Stimulated activated CD4-positive, alpha-beta T cell treated with anti-CD3 and anti-CD28 coated beads, Interleukin-12 subunit alpha, Interleukin-12 subunit beta, amount 100 ng/mL, for 4 hours (primary cell): ENCODE results near the gene DNASE1L3.

Experiments used
- DNase-seq: peaks from one replicate; pipeline ENCODE4 v3.0.0-alpha.2; 2020

Gene DNASE1L3

DNA sequence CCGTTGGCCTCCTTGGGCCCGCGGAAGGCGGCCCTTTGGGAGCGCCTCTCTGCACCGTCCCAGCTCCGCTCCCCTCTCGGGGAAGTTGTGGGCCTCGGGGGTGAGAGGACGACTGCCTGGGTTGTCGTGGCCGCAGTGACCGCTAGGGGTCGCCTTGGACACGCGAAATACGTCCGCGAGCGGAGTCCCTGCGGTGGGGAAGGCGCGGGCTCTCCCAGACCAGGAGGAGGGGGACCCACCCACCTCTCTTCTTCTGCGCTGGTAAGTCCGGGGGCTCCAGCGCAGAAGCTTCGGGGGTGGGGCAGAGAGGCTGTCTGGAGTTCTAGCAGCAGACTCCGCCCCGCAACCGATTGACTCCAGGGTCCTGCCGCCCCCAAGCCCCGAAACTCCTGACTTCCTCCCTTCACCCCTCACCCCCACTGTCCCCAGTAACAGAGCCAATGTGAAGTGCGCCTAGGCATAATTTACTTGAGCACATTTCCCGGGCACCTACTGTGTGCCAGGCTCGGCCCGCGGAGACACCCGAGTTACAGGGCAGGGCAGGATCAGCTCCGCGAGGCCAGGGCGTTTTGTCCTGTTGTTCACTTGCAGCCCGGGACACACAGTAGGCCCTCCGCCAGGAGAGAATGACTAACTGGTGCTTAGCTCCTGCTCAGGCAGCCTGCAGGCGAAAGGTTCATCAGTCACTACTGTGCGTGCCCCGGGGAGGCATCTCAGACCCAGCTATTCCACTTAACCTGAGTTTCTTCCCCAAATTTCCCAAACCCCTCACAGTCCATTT is 32.8 kb downstream of the DNASE1L3 start:
- peak; percentile 91 for DNase-seq

DNA sequence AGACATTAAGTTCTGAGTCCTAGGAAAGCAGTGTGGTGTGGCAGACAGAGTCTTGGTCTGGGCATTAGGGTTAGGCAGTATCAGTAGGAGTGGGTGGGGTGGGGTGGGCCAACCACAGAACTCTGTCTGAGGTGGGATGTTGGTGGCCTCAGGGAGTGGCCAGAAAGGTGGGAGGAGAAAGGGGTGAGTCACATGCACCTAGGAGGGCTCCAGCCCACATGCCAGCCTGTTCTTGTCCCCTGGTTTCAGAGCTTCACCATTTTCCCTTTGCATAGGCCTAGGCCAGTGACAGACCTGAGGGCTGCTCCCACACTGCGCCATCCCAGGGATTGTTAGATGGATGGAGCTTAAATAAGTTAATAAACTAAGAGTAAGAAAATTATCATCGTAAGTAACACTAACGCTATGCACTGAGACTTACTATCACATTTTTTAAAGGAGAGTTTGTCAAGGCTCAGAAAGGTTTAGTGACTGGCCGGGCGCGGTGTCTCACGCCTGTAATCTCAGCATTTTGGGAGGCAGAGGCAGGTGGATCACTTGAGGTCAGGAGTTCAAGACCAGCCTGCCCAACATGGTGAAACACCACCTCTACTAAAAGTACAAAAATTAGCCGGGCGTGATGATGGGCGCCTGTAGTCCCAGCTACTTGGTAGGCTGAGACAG is 33.8 kb downstream of the DNASE1L3 start:
- no peak for DNase-seq

DNA sequence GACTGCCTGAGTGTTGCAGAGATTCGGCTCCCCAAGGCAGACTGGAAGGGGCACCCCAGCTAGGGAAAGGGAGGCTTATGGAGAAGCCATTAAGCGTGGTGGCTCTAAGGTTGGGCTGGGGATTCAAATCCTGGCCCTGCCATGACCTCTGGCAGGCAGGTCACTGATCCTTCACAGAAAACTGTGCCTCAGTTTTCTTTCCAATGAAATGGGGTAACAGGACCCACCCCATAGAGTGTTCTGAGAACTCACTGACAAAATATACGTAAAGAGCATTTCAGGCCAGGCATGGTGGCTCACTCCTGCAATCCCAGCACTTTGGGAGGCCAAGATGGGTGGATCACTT is 34.6 kb downstream of the DNASE1L3 start:
- DNase-seq, result no peak

DNA sequence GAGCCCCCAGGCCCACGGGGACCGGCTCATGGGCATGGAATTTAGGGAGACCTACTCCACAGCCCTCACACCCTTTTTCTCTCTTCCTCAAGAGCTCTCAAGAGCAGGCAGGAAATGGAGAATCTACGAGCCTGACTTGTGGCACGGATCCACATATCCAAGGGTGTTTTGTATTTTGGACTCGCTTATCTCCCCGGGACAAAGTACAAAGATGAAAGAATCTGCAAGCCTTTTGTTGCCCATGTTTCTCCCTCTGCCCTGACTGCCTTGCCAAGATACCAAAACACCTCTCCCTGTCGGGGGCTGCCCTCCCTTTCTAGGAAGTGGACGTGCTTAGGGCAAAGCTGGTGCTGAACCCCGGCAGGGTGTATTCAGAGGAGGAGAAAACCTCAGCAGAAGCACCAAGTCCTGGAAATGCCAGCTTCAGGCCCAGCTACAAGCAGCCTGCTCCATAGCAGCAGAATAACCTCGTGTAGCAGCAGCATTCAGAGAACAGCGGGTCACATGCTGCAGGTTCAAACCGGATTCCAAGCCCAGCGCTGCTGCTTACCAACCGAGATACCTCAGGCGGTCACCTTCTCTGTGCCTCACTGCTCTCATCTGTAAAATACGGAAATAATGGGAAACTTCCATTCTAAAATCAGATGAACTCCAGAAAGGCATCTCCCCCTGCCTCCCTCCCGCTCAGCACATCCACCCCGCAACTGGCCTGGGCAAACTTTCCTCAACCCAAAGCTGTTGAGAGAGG is 35.2 kb downstream of the DNASE1L3 start:
- DNase-seq, result no peak

DNA sequence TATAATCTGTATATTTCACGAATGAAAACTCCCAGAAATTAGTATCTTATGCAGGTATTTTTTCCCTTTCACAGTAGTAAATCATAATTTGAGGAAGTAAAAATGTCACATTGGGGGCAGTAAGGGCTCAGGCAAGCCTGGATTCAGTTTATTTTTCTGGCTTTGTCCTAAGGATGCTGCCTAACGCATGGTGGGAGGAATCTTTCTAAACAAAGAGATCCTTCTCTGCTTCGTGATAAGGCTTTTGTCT is 35.7 kb downstream of the DNASE1L3 start:
- no peak for DNase-seq

DNA sequence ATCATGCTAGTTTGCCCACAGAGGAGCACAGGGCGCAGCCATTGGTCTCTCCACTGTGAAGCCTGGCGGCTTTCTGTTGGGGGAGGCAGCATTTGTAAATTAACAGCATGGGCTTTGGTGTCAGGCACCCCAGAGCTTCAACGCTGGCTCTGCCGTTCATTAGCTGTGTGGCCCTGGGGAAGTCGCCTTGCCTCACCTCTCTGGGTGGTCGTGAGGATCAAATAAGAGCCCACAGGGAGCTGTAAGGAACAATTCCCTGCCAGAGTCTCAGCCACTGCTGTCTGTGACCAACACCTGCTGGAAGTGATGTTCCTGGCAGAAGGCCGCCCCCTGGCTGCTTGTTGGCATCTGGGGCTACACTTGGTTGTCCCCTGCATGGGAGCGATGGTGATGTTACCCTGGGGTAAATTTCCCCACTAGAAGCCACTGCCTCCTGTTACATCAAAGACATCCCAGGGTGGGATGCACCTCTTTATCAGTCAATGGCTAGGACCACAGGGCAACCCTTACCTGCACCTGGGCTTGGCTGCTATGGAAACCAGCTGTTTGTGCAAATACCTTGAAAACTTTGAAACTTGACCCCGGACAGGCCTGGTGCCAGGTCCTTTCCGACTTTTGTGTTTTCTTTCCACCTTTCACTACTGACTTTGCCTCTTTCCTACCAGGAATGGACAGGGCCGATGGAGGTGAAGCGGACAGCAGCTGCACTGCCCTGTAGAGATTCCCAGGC is 36.9 kb downstream of the DNASE1L3 start:
- DNase-seq, result peak; percentile 15

DNA sequence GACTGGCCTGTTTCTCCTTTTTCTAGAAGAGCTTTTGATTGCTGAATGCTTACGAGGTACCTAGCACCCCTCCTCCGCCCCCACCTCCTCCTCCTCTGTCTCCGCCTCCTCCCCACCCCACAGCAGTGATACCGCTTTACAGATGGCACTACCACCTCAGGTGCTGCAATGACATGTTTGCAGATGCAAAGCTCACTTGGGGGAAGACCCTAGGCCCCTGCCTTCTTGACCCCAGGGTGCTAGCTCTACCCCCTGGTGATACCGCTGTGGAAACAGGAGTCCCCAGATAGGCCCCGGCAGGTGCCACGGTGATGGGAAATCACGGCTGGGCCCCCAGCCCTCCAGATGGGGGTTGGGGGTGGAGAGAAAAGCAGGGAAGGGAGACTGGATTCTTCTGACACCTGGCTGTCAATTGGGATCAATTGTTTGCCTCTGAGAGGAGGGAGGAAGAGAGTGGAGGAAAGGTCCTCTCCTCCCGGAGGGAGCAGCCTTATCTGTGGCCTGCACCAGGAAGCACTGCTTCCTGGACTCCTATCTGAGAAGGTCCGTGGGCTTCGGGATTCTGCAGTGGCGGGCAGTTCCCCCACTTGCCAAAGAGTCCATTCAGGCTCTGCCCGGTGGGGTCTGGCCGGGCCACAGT is 37.6 kb downstream of the DNASE1L3 start:
- DNase-seq, result no peak

DNA sequence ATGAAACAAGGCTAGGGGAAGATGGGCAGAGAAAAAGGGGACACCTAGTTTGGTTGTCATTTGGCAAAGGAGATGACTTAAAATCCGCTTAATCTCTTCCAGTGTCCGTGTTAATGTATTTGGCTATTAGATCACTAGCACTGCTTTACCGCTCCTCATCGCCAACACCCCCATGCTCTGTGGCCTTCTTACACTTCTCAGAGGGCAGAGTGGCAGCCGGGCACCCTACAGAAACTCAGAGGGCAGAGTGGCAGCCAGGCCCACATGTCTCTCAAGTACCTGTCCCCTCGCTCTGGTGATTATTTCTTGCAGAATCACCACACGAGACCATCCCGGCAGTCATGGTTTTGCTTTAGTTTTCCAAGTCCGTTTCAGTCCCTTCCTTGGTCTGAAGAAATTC is 39.6 kb downstream of the DNASE1L3 start:
- no peak for DNase-seq

DNA sequence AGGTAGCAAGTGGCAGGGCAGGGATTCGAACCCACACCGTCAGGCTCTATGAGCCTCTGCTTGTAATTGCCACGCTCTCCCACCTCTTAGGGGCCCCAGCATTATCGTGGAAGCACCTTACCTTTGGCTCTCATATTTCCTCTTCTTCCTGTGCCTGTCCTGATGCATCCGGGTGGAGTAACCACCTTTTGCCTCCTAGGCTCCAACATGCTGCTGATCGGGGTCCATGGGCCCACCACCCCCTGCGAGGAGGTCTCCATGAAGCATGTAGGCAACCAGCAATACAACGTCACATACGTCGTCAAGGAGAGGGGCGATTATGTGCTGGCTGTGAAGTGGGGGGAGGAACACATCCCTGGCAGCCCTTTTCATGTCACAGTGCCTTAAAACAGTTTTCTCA is 40.4 kb downstream of the DNASE1L3 start:
- no peak for DNase-seq

DNA sequence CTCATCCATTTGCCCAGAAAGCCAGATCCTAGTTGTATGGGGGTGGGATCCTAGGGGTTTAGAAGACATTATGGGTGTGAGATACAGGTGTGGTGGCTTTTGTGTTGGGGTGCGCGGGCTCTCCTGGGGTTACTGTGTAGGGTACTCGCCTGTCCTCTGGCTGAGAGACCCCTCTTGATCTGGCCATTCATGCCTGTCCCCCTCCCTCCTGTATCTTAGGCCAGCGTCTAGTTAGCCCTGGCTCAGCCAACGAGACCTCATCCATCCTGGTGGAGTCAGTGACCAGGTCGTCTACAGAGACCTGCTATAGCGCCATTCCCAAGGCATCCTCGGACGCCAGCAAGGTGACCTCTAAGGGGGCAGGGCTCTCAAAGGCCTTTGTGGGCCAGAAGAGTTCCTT is 41.4 kb downstream of the DNASE1L3 start:
- no peak for DNase-seq

DNA sequence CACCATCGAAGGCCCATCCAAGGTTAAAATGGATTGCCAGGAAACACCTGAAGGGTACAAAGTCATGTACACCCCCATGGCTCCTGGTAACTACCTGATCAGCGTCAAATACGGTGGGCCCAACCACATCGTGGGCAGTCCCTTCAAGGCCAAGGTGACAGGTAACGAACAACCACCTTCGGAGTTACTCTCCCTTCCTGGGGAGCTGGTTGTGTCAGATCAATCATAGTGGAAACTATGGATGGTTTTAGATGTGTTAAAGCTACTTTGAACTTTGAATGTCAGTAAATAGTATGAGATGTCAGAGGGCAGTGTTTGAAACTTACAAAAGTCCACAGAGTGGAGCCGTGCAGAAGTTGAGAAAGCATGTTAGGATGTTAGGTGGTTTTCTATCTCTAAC is 42.3 kb downstream of the DNASE1L3 start:
- no peak for DNase-seq

DNA sequence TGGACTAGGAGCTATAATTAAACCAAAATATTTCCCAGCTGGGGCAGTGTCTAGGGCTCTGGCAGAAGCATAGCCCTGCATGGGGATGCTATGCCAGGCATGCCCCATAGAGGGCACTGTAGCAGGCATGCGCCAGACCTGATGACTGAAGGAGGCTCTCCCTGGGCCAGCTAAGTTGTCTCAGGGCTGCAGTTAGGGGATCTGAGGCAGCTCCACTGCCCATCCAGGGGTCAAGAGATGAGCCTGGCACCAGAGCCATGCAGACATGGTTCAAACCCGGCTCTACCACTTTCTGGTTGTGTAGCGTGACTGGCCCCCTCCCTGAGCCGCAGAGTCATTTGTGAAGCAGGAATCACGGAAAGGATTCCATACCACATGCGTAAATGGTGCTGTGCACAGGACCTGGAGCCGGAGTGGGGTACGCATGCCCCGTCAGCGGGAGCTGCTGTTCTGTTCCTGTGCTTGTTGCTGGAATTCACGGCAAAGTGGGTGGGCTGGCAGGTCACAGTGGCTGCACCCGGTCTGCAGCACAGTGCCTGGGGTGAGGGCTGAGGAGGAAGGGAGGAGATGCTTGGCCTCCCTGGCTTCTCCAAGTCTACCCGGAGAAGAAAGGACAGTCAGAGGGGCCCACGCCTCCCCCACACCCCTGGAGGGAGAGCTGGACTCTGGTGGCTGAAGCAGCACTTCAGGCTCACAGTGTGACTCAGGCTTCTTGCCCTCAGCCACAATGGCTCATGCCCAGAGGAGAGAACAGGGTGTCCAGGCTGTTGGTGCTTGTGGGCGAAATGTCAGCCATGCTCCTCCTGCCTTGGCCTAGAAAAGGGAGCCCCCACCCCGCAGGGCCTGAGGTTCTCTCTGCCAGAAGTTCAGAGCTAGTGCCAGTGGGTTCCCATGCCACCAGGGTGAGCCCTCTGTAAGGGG is 43.1 kb downstream of the DNASE1L3 start:
- peak; percentile 55 for DNase-seq

DNA sequence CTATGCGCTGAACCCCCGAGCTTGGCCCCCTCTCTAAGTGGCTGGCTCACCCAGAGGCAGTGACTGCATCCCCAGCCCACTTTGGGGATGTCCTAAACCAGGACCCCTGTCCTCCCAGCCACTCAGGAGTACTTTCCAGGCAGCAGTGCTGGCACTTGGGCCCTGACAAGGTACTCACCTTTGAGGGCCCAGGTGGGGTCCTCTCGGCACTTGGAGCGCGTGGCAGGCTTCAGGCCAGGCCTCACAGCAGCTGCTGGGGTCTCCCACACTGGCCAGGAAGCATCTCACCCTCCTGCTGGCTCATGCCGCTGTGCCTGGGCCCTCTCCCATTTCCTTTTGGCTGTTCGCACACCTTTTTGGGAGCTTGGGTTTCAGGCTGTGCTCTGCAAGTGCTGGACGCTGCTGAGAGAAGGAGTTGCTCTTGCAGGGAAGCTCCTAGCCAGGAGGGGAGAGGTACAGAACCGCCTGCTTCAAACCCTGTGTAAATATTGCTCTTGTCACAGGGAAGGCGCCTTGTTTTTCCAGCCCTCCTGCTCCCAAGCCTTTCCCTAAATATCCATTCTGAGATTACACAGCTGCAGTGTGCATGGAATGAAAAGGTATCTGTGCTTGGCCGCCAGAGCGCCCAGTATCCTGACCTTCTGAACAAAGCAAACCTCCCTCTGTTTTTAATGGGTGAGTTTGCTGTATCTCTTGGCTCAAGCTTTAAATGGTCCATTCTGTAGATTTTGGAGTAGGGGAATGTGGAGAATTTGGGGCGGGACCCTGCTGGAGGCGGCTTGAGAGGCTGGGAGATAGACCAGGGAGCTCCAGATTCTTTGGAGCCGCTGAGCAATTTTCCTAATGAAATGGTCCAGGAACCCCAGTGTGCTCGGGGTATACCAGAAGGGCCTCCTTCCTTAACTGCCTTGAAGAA is 45.6 kb downstream of the DNASE1L3 start:
- no peak for DNase-seq

DNA sequence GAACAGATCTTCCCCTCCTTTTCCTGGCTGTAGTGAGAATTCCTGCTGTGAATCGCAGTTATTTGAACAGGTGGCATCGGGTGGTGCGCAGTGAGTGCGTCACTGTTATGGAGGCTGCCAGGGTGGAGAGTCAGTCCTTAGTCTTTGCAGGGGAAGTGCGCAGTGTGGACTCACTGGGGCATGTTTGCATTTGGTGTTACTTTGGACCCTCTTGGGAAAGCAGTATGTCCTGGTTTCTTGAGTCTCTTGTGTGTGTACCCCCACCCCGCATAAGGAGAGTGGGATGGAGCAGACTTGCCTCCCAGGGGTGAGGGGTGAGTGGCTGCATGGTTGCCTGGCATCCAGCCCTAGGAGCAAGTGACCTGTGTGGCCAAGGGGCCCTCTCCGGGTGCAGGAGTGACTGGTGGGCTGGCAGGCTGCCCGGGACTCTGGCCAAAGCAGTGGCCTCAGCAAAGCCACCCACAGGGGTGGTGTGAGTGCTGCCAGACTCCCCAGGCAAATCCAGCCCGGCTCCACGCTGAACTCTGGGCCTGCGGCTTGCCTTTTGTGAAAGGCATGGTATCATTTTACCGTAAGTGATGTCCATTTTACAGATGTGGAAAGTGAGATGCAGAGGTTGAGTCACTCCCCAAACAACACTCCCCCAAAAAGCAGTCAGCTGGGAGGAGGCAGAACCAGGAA is 46.4 kb downstream of the DNASE1L3 start:
- DNase-seq, result no peak

DNA sequence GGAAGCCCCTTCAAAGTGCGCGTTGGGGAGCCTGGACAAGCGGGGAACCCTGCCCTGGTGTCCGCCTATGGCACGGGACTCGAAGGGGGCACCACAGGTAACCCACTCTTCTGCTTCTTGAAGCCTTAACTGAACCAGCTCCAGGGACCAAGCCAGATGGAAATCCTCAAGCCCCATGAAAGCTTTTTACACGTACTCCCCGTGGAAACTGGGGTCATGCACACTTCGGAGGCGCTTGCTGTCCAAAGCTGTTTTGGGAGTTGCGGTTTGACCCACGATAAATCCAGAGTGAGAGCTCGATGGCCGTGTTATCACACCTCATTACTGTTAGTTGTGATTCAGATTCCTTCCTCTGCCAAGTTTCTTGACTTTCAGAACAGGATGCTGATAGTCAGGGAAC is 47.5 kb downstream of the DNASE1L3 start:
- DNase-seq, result no peak

DNA sequence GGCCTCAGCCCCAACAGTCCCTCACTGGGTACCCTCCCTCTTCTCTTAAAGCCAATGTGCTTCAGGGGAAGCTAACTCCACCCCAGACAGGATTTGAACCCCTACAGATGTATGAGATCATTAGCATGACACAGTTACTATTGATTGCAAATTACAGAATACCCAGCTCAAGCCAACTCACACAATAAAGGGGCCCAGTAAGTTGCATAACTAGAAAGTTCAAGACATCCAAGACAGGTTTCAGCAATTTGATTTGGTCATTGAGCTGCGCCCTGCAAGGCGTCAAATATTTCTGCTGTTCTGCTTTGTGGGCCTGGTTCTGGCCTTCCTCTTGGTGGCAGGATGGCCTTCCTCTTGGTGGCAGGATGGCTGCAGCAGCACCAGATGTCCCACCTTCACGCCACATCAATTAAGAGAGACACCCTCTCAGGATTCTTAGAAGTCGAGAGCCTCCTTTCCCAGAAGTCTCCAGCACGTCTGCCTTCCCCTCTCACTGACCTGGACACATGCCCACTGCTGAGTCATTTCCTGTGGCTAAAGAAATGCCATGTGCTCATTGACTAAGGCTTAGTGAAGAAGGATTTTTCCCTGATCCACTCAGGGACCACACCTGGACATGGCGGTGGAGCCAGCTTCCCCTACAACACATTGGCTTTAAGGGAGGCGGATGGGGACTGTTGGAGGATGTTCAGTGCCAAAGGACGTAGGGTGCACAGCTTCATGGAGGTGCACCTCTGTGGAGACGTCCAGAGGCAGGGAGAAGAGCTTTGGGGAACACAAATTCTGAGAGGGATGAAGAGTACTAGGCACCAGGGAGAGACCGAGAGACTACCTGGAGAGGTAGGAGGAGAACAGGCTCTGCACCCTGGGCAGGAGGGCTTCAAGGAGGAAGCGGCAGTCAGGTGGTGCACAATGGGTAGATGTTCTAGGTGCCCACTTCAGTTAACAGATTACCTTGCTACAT is 49.1 kb downstream of the DNASE1L3 start:
- DNase-seq, result no peak

DNA sequence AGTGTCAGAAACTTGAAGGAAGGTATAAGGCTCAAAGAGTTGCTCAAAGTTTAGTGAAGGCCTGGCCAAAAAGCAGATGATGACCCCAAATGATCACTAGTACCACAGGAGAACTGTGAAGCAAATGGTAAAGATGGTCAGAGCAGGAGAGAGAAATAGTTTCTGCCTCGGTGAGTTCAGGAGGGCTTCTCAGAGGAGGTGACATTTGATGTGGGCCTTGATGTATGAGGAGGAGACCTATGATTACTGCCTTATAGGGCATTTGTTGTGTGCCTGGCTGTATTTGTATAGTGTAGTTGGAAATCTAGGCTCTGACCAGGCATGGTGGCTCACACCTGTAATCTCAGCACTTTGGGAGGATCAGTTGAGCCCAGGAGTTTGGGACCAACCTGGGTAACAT is 50.4 kb downstream of the DNASE1L3 start:
- DNase-seq, result no peak

DNA sequence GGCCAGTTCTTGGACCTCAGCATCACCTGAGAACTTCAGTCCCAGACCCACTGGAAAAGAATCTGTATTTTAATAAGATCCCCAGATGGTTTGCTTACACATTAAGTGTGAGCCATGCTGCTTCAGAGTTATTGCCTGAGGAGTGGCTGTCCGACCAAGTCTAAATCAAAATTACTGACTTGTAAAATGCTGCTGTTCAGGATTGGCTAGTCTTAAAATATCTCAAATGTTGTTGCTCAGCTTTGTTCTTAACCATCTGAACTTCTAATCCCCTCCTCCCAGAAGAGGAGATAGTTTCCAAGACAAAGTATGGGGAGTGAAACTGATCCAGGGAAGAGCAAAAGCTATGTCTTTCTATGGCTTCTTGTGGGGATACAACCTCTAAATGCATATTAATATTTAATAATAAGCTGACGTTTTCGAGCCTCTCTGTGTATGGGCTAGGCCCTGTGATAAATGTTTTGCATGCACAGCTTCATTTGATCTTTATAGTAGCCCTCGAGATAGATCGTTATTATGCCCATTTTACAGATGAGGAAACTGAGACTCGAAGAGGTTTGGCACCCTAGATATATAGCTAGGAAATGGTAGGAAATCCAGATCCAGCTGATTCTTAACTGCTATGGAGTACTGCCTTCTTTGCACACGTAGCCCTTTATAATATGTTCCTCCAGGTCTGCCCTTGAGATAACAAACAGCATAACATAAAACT is 52.2 kb downstream of the DNASE1L3 start:
- no peak for DNase-seq
